Gastroesophageal sphincter (tissue), 4 donors: ENCODE data around the gene SWAP70. TPM values are rescaled to one million over a fixed set of nuclear protein-coding genes. Genes with fewer than 3 reads are reported as not detected.

Experiments used
- ATAC-seq: fragments of 150-250 bp; one replicate; pipeline ENCODE4 v1.9.1; 2016; ENCODE audit warnings: mild to moderate bottlenecking, moderate library complexity
- H3K27ac ChIP-seq, 4 donors: fragments of 200-600 bp; sonication (generic) in 3 of 4; 1 replicate in 3 of 4; 2 replicates in 1 of 4; pipeline ENCODE4 v1.5.1; 2016 to 2019
- H3K27me3 ChIP-seq: fragments of 200-600 bp; sonication (generic); one replicate; pipeline ENCODE4 v1.5.1; 2019
- H3K36me3 ChIP-seq, 2 donors: fragments of 200-600 bp; sonication (generic); one replicate each; pipeline ENCODE4 v1.5.1; 2019; ENCODE audit warnings: control low read depth in 1 of 2
- H3K4me1 ChIP-seq, 3 donors: fragments of 200-600 bp; sonication (generic); 1 replicate in 2 of 3; 2 replicates in 1 of 3; pipeline ENCODE4 v1.5.1; 2016 to 2019; ENCODE audit warnings: control low read depth in 2 of 3
- H3K4me3 ChIP-seq, 2 donors: fragments of 200-600 bp; sonication (generic); one replicate each; pipeline ENCODE4 v1.5.1; 2019; ENCODE audit warnings: mild to moderate bottlenecking in 1 of 2, moderate library complexity in 1 of 2
- H3K9me3 ChIP-seq, 3 donors: fragments of 200-600 bp; sonication (generic); one replicate each; pipeline ENCODE4 v1.5.1; 2017 to 2019; ENCODE audit warnings: control low read depth in 2 of 3
- EP300 ChIP-seq: sonication (generic); formaldehyde crosslinking; IDR thresholded peaks from one replicate; pipeline ENCODE4 v1.6.1; 2017; ENCODE audit warnings: antibody characterized with exemption, mild to moderate bottlenecking
- POLR2A ChIP-seq, 2 donors: fragments of 450-650 bp; IDR thresholded peaks; one replicate each; pipeline ENCODE4 v1.6.1; 2017; ENCODE audit warnings: antibody characterized with exemption in 2 of 2, mild to moderate bottlenecking in 2 of 2, moderate library complexity in 1 of 2
- POLR2AphosphoS5 ChIP-seq: sonication (generic); formaldehyde crosslinking; IDR thresholded peaks from one replicate; pipeline ENCODE4 v1.6.1; 2017; ENCODE audit warnings: antibody characterized with exemption
- WGBS, 2 donors: methylation state at CpG; one replicate each; pipeline ENCODE4 v1.1.5; 2018; ENCODE audit warnings: low coverage in 1 of 2; 5-methylcytosine and 5-hydroxymethylcytosine counted together
- total RNA-seq, 4 donors: library from RNA; depleted of rRNA; stranded (reverse); fragments of >200 nt; gene quantifications; one replicate each; pipeline ENCODE4 v1.1.0, GENCODE V29; 2016
- TF ChIP-seq, protein P1 (sequence below), 4 experiments: fragments of 200-600 bp in 2 of 4; fragments of 450-650 bp in 2 of 4; sonication (generic) in 1 of 4; IDR thresholded peaks; one replicate each; pipeline ENCODE4 v1.5.1; 2017 to 2019; ENCODE audit warnings: antibody characterized with exemption in 4 of 4, mild to moderate bottlenecking in 2 of 4, moderate library complexity in 2 of 4

SWAP70 gene
- total RNA-seq, 4 donors from 2014 or later: 32.2 to 65.9 (median 45.0) TPM

DNA sequence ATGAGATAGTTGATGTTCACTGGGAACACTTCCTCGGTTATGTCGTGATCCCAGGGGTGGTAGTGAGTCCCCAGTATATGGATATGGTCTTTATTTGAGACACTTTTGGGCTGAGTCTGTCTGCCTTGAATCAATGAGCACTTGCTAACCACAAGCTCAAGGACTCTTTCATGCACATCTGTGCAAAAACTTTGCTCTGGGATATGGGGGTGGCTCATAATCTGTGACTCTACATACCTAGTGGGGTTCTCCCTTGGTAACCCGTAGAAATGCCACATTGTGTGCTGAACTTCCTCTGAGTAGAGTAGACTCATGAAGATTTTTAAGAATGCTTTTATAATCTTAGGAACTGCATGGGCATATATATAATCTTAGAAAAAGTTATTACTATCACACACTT is 69.3 kb downstream of the SWAP70 start:
- WGBS, 2 donors: 100% methylated on average over 1 to 3 of the region's 3 CpGs
- Histone ChIP-seq H3K4me3 (no peak overlapping the region), H3K27ac (no peak overlapping the region), H3K36me3 (peaks cover 0 to 82% of the 10 kb centered on the region in 2 donors), H3K27me3 (no peaks in the 10 kb centered on the region), H3K4me1 (peaks cover 0 to 5% (median 0%) of the 10 kb centered on the region in 3 donors), H3K9me3 (no peaks in the 10 kb centered on the region)
- TF ChIP-seq EP300: no peak
- no peak for TF ChIP-seq POLR2A (IDR thresholded peaks at IDR 0.05)
- TF ChIP-seq, protein P1, sequence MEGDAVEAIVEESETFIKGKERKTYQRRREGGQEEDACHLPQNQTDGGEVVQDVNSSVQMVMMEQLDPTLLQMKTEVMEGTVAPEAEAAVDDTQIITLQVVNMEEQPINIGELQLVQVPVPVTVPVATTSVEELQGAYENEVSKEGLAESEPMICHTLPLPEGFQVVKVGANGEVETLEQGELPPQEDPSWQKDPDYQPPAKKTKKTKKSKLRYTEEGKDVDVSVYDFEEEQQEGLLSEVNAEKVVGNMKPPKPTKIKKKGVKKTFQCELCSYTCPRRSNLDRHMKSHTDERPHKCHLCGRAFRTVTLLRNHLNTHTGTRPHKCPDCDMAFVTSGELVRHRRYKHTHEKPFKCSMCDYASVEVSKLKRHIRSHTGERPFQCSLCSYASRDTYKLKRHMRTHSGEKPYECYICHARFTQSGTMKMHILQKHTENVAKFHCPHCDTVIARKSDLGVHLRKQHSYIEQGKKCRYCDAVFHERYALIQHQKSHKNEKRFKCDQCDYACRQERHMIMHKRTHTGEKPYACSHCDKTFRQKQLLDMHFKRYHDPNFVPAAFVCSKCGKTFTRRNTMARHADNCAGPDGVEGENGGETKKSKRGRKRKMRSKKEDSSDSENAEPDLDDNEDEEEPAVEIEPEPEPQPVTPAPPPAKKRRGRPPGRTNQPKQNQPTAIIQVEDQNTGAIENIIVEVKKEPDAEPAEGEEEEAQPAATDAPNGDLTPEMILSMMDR (IDR thresholded peaks at IDR 0.05): no peak
- no peak for TF ChIP-seq POLR2AphosphoS5
- no peak for ATAC-seq

DNA sequence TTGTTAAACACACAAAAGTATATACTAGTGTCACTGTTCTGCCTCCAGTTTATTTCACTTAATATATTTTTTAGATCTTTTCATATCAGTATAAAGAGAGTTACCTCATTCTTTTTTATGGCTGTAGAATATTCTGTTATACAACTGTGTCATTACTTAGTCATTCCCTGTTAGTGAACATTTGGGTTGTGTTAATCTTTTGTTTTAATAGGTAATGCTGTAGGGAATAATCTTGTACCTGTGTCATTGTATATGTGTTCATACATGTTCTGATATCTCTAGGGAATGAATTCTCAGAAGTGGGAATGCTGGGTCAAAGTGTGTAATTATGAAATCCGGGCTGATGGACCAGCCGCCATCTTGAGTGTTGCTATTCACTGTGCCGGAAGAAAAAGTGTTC is 71.4 kb downstream of the SWAP70 start:
- ATAC-seq: no peak
- Histone ChIP-seq H3K4me3 (no peak overlapping the region), H3K27me3 (no peaks in the 10 kb centered on the region), H3K4me1 (peaks cover 0 to 6% (median 0%) of the 10 kb centered on the region in 3 donors), H3K9me3 (no peaks in the 10 kb centered on the region), H3K27ac (no peak overlapping the region), H3K36me3 (peaks cover 2 to 82% of the 10 kb centered on the region in 2 donors)
- WGBS, 2 donors: 97 to 100% methylated on average over 2 to 3 of the region's 3 CpGs
- TF ChIP-seq, protein P1 (IDR thresholded peaks at IDR 0.05): no peak
- TF ChIP-seq EP300: no peak
- no peak for TF ChIP-seq POLR2AphosphoS5
- TF ChIP-seq POLR2A (IDR thresholded peaks at IDR 0.05): no peak

DNA sequence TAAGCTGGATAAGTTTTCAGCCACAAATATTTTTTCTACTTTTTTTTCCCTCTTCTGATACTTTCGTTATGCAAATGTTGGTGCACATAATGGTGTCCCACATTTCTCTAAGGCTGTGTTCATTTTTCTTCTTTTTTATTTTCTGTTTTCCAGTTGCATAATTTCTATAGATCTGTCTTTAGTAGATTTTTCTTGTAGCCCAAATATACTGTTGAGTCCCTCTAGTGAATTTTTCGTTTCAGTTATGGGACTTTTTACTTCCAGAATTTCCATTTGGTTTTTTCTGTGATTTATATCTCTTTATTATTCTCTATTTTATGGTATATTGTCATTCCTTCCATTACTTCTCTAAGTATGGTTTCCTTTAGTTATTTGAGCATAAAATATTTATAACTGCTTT is 72.0 kb downstream of the SWAP70 start:
- Histone ChIP-seq H3K27me3 (no peaks in the 10 kb centered on the region), H3K36me3 (peaks cover 6 to 83% of the 10 kb centered on the region in 2 donors), H3K4me3 (no peak overlapping the region), H3K27ac (no peak overlapping the region), H3K9me3 (no peaks in the 10 kb centered on the region), H3K4me1 (peaks cover 0 to 6% (median 0%) of the 10 kb centered on the region in 3 donors)
- no peak for TF ChIP-seq POLR2A (IDR thresholded peaks at IDR 0.05)
- TF ChIP-seq, protein P1 (IDR thresholded peaks at IDR 0.05): no peak
- TF ChIP-seq EP300: no peak
- TF ChIP-seq POLR2AphosphoS5: no peak
- ATAC-seq: no peak
- 95% methylated on average over 2 of the region's 2 CpGs for WGBS, 2 donors

DNA sequence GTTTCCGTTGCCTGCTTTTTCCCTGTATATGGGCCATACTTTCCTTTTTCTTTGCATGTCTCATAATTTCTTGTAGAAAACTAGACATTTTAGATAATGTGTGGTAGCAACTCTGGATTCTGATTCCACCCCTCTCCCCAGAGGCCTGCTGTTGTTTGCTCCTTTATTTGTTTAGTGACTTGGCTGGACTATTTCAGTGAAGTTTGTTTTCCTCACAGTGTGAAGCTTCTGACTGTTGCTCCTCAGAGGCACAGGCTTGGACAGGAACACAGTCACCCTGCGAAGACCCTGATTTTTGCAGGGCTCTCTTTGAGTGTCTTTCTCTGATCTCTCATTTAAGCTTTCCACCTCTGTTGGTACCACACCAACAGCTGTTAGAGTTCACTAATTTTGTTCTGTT is 72.5 kb downstream of the SWAP70 start:
- 83 to 96% methylated on average over 2 of the region's 2 CpGs for WGBS, 2 donors
- TF ChIP-seq, protein P1 (IDR thresholded peaks at IDR 0.05): no peak
- no peak for TF ChIP-seq EP300
- TF ChIP-seq POLR2A (IDR thresholded peaks at IDR 0.05): no peak
- TF ChIP-seq POLR2AphosphoS5: no peak
- Histone ChIP-seq H3K36me3 (peaks cover 6 to 84% of the 10 kb centered on the region in 2 donors), H3K27ac (no peak overlapping the region), H3K27me3 (no peaks in the 10 kb centered on the region), H3K9me3 (no peaks in the 10 kb centered on the region), H3K4me3 (no peak overlapping the region), H3K4me1 (peaks cover 0 to 6% (median 0%) of the 10 kb centered on the region in 3 donors)
- no peak for ATAC-seq

DNA sequence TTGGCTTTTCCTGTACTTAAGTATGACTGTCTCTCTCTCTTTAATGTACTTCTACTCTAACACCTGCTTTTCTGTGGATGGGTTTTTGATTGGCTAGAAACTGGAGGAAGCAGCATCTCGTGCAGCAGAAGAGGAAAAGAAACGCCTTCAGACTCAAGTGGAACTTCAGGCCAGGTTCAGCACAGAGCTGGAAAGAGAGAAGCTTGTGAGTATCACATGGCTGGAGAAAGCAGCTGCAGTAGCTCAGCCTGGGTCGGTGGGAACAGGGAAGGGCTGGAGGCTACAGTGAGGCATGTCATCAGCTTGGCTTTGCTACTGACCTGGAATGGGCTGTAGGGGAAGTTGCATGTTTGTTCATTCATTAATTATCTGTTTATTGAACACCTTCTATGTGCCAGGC is 74.2 kb downstream of the SWAP70 start:
- WGBS, 2 donors: 41 to 44% methylated on average over 1 to 3 of the region's 3 CpGs
- Histone ChIP-seq H3K36me3 (peaks cover 6 to 88% of the 10 kb centered on the region in 2 donors), H3K27ac (peak overlapping the region in 1 of 4 donors; percentile 6), H3K9me3 (no peaks in the 10 kb centered on the region), H3K27me3 (no peaks in the 10 kb centered on the region), H3K4me1 (peaks cover 0 to 6% (median 0%) of the 10 kb centered on the region in 3 donors), H3K4me3 (no peak overlapping the region)
- ATAC-seq: peak; percentile 79
- TF ChIP-seq, protein P1 (IDR thresholded peaks at IDR 0.05): no peak
- TF ChIP-seq EP300: no peak
